Stimulated activated CD4-positive, alpha-beta T cell treated with anti-CD3 and anti-CD28 coated beads, Interleukin-12 subunit alpha, Interleukin-12 subunit beta, amount 100 ng/mL, for 4 hours (primary cell): ENCODE data around the gene OR2A1.
"Not testable (repeated sequence)": the region's sequence is repeated elsewhere in the genome, so short reads cannot be mapped to it uniquely, and the experiment has no call there.

ENCODE experiments used
- DNase-seq: peaks from one replicate; pipeline ENCODE4 v3.0.0-alpha.2; 2020

The OR2A1 gene

GRCh38 chr7:144311872-144312469 lies at the start of gene OR2A1:
TSS of gene OR2A1 (plus strand) at chr7:144312419. CDS start at chr7:144318125, 5,706 bp downstream.
- not testable (repeated sequence) for DNase-seq

- DNase-seq: not testable (repeated sequence)
These were observed 47.5 kb upstream of the OR2A1 start, which contains the start of gene OR2A7 for GRCh38 chr7:144264692-144265091. TSS of gene OR2A7 (minus strand) at chr7:144264792. CDS start at chr7:144259628, 5,164 bp downstream.

- DNase-seq: not testable (repeated sequence)
These were observed 43.0 kb upstream of the OR2A1 start, which contains the start of gene CTAGE8 for GRCh38 chr7:144269188-144269587. TSS of gene CTAGE8 (minus strand) at chr7:144269288. CDS start at chr7:144269250, 38 bp downstream.

- DNase-seq: not testable (repeated sequence)
These were observed 36.9 kb upstream of the OR2A1 start for GRCh38 chr7:144275281-144275680.

GRCh38 chr7:144280010-144280409 lies 32.2 kb upstream of the OR2A1 start:
- not testable (repeated sequence) for DNase-seq

GRCh38 chr7:144281981-144282380 lies 30.2 kb upstream of the OR2A1 start:
- DNase-seq: not testable (repeated sequence)

GRCh38 chr7:144282490-144282889 lies 29.7 kb upstream of the OR2A1 start:
- not testable (repeated sequence) for DNase-seq

GRCh38 chr7:144283716-144284115 lies 28.5 kb upstream of the OR2A1 start:
- DNase-seq: not testable (repeated sequence)

GRCh38 chr7:144287171-144287784 lies 24.9 kb upstream of the OR2A1 start:
- DNase-seq: not testable (repeated sequence)

GRCh38 chr7:144291607-144292006 lies 20.6 kb upstream of the OR2A1 start:
- not testable (repeated sequence) for DNase-seq

- not testable (repeated sequence) for DNase-seq
These were observed 19.6 kb upstream of the OR2A1 start for GRCh38 chr7:144292384-144293161.

GRCh38 chr7:144293794-144294499 lies 18.3 kb upstream of the OR2A1 start:
- not testable (repeated sequence) for DNase-seq

GRCh38 chr7:144302578-144303303 lies 9.5 kb upstream of the OR2A1 start:
- DNase-seq: not testable (repeated sequence)

GRCh38 chr7:144303607-144304006 lies 8.6 kb upstream of the OR2A1 start:
- not testable (repeated sequence) for DNase-seq

- DNase-seq: not testable (repeated sequence)
These were observed 7.1 kb upstream of the OR2A1 start for GRCh38 chr7:144305156-144305555.

- DNase-seq: not testable (repeated sequence)
These were observed 2.5 kb upstream of the OR2A1 start for GRCh38 chr7:144309702-144310101.

- not testable (repeated sequence) for DNase-seq
These were observed 1.0 kb upstream of the OR2A1 start for GRCh38 chr7:144311218-144311617.

GRCh38 chr7:144317537-144317936 lies 5.3 kb downstream of the OR2A1 start:
- not testable (repeated sequence) for DNase-seq

- not testable (repeated sequence) for DNase-seq
These were observed 7.3 kb downstream of the OR2A1 start for GRCh38 chr7:144319547-144319946.

GRCh38 chr7:144321677-144322206 lies 9.5 kb downstream of the OR2A1 start:
- DNase-seq: not testable (repeated sequence)

- not testable (repeated sequence) for DNase-seq
These were observed 11.1 kb downstream of the OR2A1 start for GRCh38 chr7:144323359-144323758.

GRCh38 chr7:144325868-144326267 lies 13.6 kb downstream of the OR2A1 start:
- DNase-seq: not testable (repeated sequence)
